HL-60 (cell line): ENCODE measurements around the gene MAP3K20.
A peak's percentile ranks its signal among the peaks of the same experiment; 100 is the strongest.

Experiments
- DNase-seq, 2 experiments: peaks; one replicate each; pipeline ENCODE4 v3.0.0-alpha.2; 2010 to 2020; ENCODE audit warnings: low read depth in 1 of 2, low spot score in 1 of 2
- H3K27ac ChIP-seq: fragments of 250-450 bp; sonication (Bioruptor Pico); replicated peaks from 2 replicates; pipeline ENCODE4 v1.5.1; 2020; ENCODE audit warnings: mild to moderate bottlenecking, moderate library complexity
- H3K27me3 ChIP-seq: fragments of 250-450 bp; sonication (Bioruptor Pico); 2 replicates; pipeline ENCODE4 v1.5.1; 2021; ENCODE audit warnings: mild to moderate bottlenecking, moderate library complexity; ENCODE audit not compliant: insufficient read depth, poor library complexity, severe bottlenecking
- H3K4me3 ChIP-seq: replicated peaks from 2 replicates; pipeline ENCODE4 v1.5.1; 2011; ENCODE audit warnings: mild to moderate bottlenecking, control low read depth, low read length; ENCODE audit not compliant: insufficient read depth
- CTCF ChIP-seq: IDR thresholded peaks from one replicate; pipeline ENCODE4 v1.5.1; 2011; ENCODE audit warnings: low read length, control low read depth, inconsistent platforms; ENCODE audit not compliant: insufficient read depth
- GABPA ChIP-seq: IDR thresholded peaks from 2 replicates; pipeline ENCODE4 v1.6.1; 2012; ENCODE audit warnings: low read depth
- POLR2AphosphoS5 ChIP-seq: IDR thresholded peaks from 2 replicates; pipeline ENCODE4 v1.6.1; 2012; ENCODE audit warnings: low read depth
- REST ChIP-seq: IDR thresholded peaks from 2 replicates; pipeline ENCODE4 v1.6.1; 2012; ENCODE audit warnings: low read depth; ENCODE audit not compliant: insufficient replicate concordance
- SPI1 ChIP-seq: IDR thresholded peaks from 2 replicates; pipeline ENCODE4 v1.6.1; 2012; ENCODE audit warnings: low read depth, mild to moderate bottlenecking, borderline replicate concordance

The MAP3K20 gene

GRCh38 chr2:173264603-173265366 is 189.1 kb downstream of the MAP3K20 start:
- no peak overlapping the region for H3K4me3 ChIP-seq
- TF ChIP-seq POLR2AphosphoS5, result peak; percentile 92
- no peak for TF ChIP-seq REST
- peak; percentile 58 for TF ChIP-seq GABPA
- no peak for TF ChIP-seq CTCF
- peak; percentile 92 for TF ChIP-seq SPI1
- peak overlapping the region; percentile 40 for H3K27ac ChIP-seq
- no peaks in the 10 kb centered on the region for H3K27me3 ChIP-seq
- peak; percentile 40 to 91 for DNase-seq

- DNase-seq, result peak in 1 of 2 experiments; percentile 39
- H3K4me3 ChIP-seq, result no peak overlapping the region
- H3K27ac ChIP-seq, result no peak overlapping the region
Measured at GRCh38 chr2:173271135-173271534, 195.5 kb downstream of the MAP3K20 start.

GRCh38 chr2:173271825-173272224 is 196.2 kb downstream of the MAP3K20 start:
- H3K4me3 ChIP-seq, result no peak overlapping the region
- H3K27ac ChIP-seq, result no peak overlapping the region
- no peak for TF ChIP-seq POLR2AphosphoS5
- no peak for TF ChIP-seq SPI1
- TF ChIP-seq GABPA, result no peak
- no peak for TF ChIP-seq CTCF
- no peak for TF ChIP-seq REST
- no peak for DNase-seq
- no peaks in the 10 kb centered on the region for H3K27me3 ChIP-seq

More at GRCh38 chr2:173271135-173271534, 195.5 kb downstream of the MAP3K20 start:
- TF ChIP-seq SPI1, result peak; percentile 54; the same call in 1 of the 2 replicates
- TF ChIP-seq REST, result no peak
- no peaks in the 10 kb centered on the region for H3K27me3 ChIP-seq
